GM12878 (cell line): Measurements from ENCODE around the gene MAPRE2.

Source experiments
- ATF7 ChIP-seq: fragments of 450-650 bp; IDR thresholded peaks from 2 replicates; pipeline ENCODE4 v1.6.1; 2016; ENCODE audit warnings: low read depth, mild to moderate bottlenecking
- CEBPZ ChIP-seq: fragments of 150-350 bp; IDR thresholded peaks from 2 replicates; pipeline ENCODE4 v1.6.1; 2016; ENCODE audit warnings: low read depth, low read length
- ESRRA ChIP-seq: IDR thresholded peaks from 2 replicates; pipeline ENCODE4 v1.6.1; 2012; ENCODE audit warnings: mild to moderate bottlenecking, low read length, improper control_type of control experiment
- EZH2 ChIP-seq: IDR thresholded peaks from 2 replicates; pipeline ENCODE4 v1.6.1; 2012; ENCODE audit warnings: low read depth, mild to moderate bottlenecking, control low read depth, inconsistent platforms, low read length, borderline replicate concordance; ENCODE audit not compliant: control insufficient read depth
- MTA2 ChIP-seq: fragments of 450-650 bp; IDR thresholded peaks from 2 replicates; pipeline ENCODE4 v1.6.1; 2016; ENCODE audit warnings: low read depth, mild to moderate bottlenecking, moderate library complexity
- MYC ChIP-seq: IDR thresholded peaks from 2 replicates; pipeline ENCODE4 v1.6.1; 2011; ENCODE audit warnings: mild to moderate bottlenecking, low read length, moderate library complexity, inconsistent platforms; ENCODE audit not compliant: insufficient read depth, insufficient replicate concordance, insufficient read length, severe bottlenecking
- PKNOX1 ChIP-seq: fragments of 450-650 bp; IDR thresholded peaks from 2 replicates; pipeline ENCODE4 v1.6.1; 2016; ENCODE audit warnings: mild to moderate bottlenecking
- POLR2AphosphoS5 ChIP-seq: IDR thresholded peaks from 2 replicates; pipeline ENCODE4 v1.6.1; 2011; ENCODE audit warnings: mild to moderate bottlenecking, low read length, inconsistent platforms
- SMARCA5 ChIP-seq: fragments of 450-650 bp; IDR thresholded peaks from 2 replicates; pipeline ENCODE4 v1.6.1; 2017; ENCODE audit warnings: mild to moderate bottlenecking
- SP1 ChIP-seq: IDR thresholded peaks from one replicate; pipeline ENCODE4 v1.6.1; 2011; ENCODE audit warnings: low read depth, low read length
- TF ChIP-seq, protein P1 (sequence below): IDR thresholded peaks from 2 replicates; pipeline ENCODE4 v1.6.1; 2012; ENCODE audit warnings: low read depth, low read length, improper control_type of control experiment

DNA sequence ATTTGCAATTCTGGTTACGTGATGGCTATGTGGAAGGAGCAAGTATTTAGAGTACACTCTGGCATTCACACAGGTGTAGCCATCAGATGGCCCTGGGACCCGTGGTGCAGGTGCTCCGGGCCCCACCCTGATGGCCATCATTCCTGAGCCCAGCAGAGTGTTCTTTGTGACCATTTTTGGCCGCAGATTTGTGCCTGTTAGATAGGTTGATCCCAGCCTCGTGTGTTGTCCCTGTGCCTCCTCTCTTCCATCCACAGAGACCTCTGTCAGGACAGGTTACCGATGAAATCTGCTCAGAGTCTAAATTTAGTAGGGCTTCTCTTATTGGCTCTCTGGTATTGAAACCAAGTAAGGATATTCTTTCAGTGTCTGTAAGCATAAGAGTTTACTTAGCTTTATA, 33.9 kb downstream of the MAPRE2 start:
- no peak for TF ChIP-seq ESRRA
- TF ChIP-seq MTA2 = no peak
- TF ChIP-seq ATF7 = no peak
- no peak for TF ChIP-seq SP1
- TF ChIP-seq CEBPZ = no peak
- no peak for TF ChIP-seq PKNOX1
- TF ChIP-seq POLR2AphosphoS5 = no peak
- no peak for TF ChIP-seq EZH2
- TF ChIP-seq MYC = no peak
- no peak for TF ChIP-seq SMARCA5
- TF ChIP-seq, protein P1, sequence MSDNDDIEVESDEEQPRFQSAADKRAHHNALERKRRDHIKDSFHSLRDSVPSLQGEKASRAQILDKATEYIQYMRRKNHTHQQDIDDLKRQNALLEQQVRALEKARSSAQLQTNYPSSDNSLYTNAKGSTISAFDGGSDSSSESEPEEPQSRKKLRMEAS = no peak
